Measurements from ENCODE around the gene ZBED2.

Gene ZBED2

GRCh38 chr3:111616417-111617105 is 21.4 kb upstream of the ZBED2 start:
- Histone ChIP-seq H3K4me3 (ENCODE audit: low read depth, low read length) (no peak overlapping the region), H3K4me1 (ENCODE audit: control insufficient read depth, insufficient read depth, low read length) (no peaks in the 10 kb centered on the region), H3K27ac (ENCODE audit: extremely low read depth, low read depth, low read length) (no peak overlapping the region), H3K36me3 (ENCODE audit: control insufficient read depth in 2 of 2, insufficient read depth in 1 of 2, low read length in 2 of 2) (no peaks in the 10 kb centered on the region), H3K9me3 (ENCODE audit: control insufficient read depth, insufficient read depth, low read depth, low read length) (no peaks in the 10 kb centered on the region)
- CTCF ChIA-PET, result interaction anchor here (1.0 kb wide), 1 partner anchor 98 kb away, joined by 3 read pairs; no protein-coding TSS in a partner anchor
- TF ChIP-seq ZNF704 (tag by site-specific recombination; IDR thresholded peaks at IDR 0.05) (no peak), ZNF488 (tag by site-specific recombination; IDR thresholded peaks at IDR 0.05) (no peak), ZNF48 (tag by site-specific recombination; IDR thresholded peaks at IDR 0.05) (no peak), BCL11B (tag by site-specific recombination; IDR thresholded peaks at IDR 0.05; ENCODE audit: low read depth) (no peak), REST (tag by site-specific recombination; IDR thresholded peaks at IDR 0.05) (no peak), EGR2 (tag by site-specific recombination; IDR thresholded peaks at IDR 0.05; ENCODE audit: low read depth) (no peak), ZNF561 (tag by site-specific recombination; IDR thresholded peaks at IDR 0.05; ENCODE audit: borderline replicate concordance) (no peak), FEZF1 (tag by site-specific recombination; IDR thresholded peaks at IDR 0.05) (no peak), ZNF239 (tag by site-specific recombination; IDR thresholded peaks at IDR 0.05) (no peak), ZNF837 (tag by site-specific recombination; IDR thresholded peaks at IDR 0.05) (no peak), ZEB2 (tag by site-specific recombination; IDR thresholded peaks at IDR 0.05) (no peak), ZFP69B (tag by site-specific recombination; IDR thresholded peaks at IDR 0.05) (no peak), ZNF148 (tag by site-specific recombination; IDR thresholded peaks at IDR 0.05; ENCODE audit: borderline replicate concordance) (no peak), ZNF433 (tag by site-specific recombination; IDR thresholded peaks at IDR 0.05; ENCODE audit: low read depth) (no peak), ZNF600 (tag by site-specific recombination; IDR thresholded peaks at IDR 0.05) (no peak), ZSCAN18 (tag by site-specific recombination; IDR thresholded peaks at IDR 0.05) (no peak), ZNF174 (tag by site-specific recombination; IDR thresholded peaks at IDR 0.05) (no peak)
- POLR2A ChIA-PET, result no interaction called here
